ENCODE data around the gene BLOC1S1. TPM values are rescaled to one million over a fixed set of nuclear protein-coding genes. Genes with fewer than 3 reads are reported as not detected.

The BLOC1S1 gene
- total RNA-seq, 4 donors from 2014 or later: 72.6 to 332 (median 248) TPM

- Histone ChIP-seq H3K36me3 (peaks cover 0 to 19% (median 0%) of the 10 kb centered on the region in 3 donors), H3K27me3 (no peaks in the 10 kb centered on the region), H3K27ac (no peak overlapping the region), H3K4me3 (no peak overlapping the region), H3K9me3 (no peaks in the 10 kb centered on the region), H3K4me1 (no peaks in the 10 kb centered on the region)
- DNase-seq: no peak
- TF ChIP-seq, protein P1, sequence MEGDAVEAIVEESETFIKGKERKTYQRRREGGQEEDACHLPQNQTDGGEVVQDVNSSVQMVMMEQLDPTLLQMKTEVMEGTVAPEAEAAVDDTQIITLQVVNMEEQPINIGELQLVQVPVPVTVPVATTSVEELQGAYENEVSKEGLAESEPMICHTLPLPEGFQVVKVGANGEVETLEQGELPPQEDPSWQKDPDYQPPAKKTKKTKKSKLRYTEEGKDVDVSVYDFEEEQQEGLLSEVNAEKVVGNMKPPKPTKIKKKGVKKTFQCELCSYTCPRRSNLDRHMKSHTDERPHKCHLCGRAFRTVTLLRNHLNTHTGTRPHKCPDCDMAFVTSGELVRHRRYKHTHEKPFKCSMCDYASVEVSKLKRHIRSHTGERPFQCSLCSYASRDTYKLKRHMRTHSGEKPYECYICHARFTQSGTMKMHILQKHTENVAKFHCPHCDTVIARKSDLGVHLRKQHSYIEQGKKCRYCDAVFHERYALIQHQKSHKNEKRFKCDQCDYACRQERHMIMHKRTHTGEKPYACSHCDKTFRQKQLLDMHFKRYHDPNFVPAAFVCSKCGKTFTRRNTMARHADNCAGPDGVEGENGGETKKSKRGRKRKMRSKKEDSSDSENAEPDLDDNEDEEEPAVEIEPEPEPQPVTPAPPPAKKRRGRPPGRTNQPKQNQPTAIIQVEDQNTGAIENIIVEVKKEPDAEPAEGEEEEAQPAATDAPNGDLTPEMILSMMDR (IDR thresholded peaks at IDR 0.05): no peak
- TF ChIP-seq POLR2A (IDR thresholded peaks at IDR 0.05): no peak
Observed at GRCh38 chr12:55688716-55689655, 26.9 kb upstream of the BLOC1S1 start.

- Histone ChIP-seq H3K4me3 (no peak overlapping the region), H3K27ac (no peak overlapping the region), H3K27me3 (no peaks in the 10 kb centered on the region), H3K9me3 (no peaks in the 10 kb centered on the region), H3K36me3 (peaks cover 0 to 6% (median 0%) of the 10 kb centered on the region in 3 donors), H3K4me1 (peaks cover 0 to 8% (median 0%) of the 10 kb centered on the region in 4 donors)
- TF ChIP-seq, protein P1 (IDR thresholded peaks at IDR 0.05): no peak
- no peak for TF ChIP-seq POLR2A (IDR thresholded peaks at IDR 0.05)
- no peak for DNase-seq
Observed at GRCh38 chr12:55692631-55693322, 23.1 kb upstream of the BLOC1S1 start.

DNA sequence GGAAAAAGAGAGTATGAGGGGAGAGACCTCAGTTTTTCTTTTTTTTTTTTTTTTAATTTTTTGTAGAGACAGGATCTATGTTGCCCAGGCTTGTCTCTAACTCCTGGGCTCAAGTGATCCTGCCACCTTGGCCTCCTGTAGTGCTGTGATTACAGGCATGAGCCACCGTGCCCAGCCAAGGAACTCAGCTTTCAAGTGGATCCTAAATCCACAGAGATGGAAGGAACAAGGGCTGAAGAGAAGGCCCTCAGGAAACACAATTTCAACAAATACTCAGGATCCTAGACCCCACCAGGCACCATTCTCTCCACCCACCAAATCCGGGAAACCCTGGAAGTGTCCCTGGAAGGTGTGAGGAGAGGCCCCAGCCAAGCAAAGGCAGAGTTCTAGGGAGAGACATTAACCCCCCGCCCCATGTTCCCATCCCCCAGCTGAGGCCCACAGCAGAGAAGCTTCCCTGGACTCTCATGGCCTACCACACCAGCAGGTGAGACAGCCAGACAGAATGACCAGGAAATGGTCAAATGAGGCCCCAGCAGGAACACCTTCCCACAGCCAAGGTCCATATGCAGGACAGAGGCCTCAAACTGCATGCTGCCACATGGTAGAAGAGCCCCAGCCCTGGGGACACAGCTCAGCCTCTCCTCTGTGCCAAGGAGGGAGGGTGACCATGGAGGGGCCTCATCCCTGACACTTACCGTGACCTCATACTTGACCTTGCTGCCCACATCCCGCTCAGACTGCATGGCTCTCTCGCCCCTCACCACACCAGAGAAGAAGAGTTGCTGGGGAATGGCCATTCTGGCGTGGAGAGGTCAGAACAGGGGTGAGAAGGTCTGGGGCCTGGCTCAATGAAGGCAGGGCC, 22.3 kb upstream of the BLOC1S1 start:
- no peaks in the 10 kb centered on the region for H3K36me3 ChIP-seq
- peaks cover 0 to 8% (median 0%) of the 10 kb centered on the region in 4 donors for H3K4me1 ChIP-seq
- no peak overlapping the region for H3K4me3 ChIP-seq
- TF ChIP-seq, protein P1 (IDR thresholded peaks at IDR 0.05): no peak
- no peak for TF ChIP-seq POLR2A (IDR thresholded peaks at IDR 0.05)
- no peaks in the 10 kb centered on the region for H3K27me3 ChIP-seq
- H3K9me3 ChIP-seq: no peaks in the 10 kb centered on the region
- no peak overlapping the region for H3K27ac ChIP-seq
- no peak for DNase-seq

DNA sequence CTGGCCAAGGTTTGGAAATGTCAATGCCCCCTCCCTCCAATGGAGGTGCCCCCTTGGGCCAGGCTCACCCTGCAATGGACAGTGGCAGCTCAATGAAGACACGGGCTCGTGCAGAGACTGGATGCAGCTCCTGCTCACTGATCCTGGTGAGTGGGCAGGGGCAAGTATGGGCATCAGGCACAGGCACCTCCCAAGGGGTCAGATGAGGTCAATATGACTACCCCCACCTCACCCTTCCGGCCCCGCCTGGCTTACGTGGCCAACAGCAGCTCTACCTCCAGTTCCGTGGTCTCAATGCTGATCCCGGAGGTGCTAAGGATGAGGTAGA, 21.7 kb upstream of the BLOC1S1 start:
- peaks cover 0 to 8% (median 0%) of the 10 kb centered on the region in 4 donors for H3K4me1 ChIP-seq
- H3K4me3 ChIP-seq: no peak overlapping the region
- H3K9me3 ChIP-seq: no peaks in the 10 kb centered on the region
- H3K27me3 ChIP-seq: no peaks in the 10 kb centered on the region
- DNase-seq: no peak
- H3K27ac ChIP-seq: no peak overlapping the region
- no peak for TF ChIP-seq POLR2A (IDR thresholded peaks at IDR 0.05)
- TF ChIP-seq, protein P1 (IDR thresholded peaks at IDR 0.05): no peak
- H3K36me3 ChIP-seq: no peaks in the 10 kb centered on the region

DNA sequence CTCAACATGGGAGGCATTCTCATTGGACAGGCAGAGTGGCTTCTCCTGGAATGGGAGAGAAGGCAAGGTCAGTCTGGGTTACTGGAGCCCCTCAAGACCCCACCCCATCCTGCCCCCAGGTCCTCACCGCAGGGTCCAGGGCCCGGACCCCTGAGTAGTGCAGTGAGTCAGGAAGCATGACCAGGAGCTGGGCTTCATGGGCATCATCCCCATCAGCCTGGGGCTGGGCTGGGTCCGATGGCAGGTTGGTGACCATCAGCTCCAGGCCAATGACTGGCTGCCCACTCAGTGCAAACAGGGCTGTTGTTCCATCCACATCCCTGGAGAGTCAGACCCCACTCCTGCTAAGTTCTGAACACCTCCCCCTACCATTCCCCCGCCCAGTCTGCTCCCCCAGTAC, 21.2 kb upstream of the BLOC1S1 start:
- Histone ChIP-seq H3K27ac (no peak overlapping the region), H3K4me1 (peaks cover 0 to 8% (median 0%) of the 10 kb centered on the region in 4 donors), H3K4me3 (no peak overlapping the region), H3K27me3 (no peaks in the 10 kb centered on the region), H3K36me3 (no peaks in the 10 kb centered on the region), H3K9me3 (no peaks in the 10 kb centered on the region)
- TF ChIP-seq, protein P1 (IDR thresholded peaks at IDR 0.05): no peak
- no peak for TF ChIP-seq POLR2A (IDR thresholded peaks at IDR 0.05)
- no peak for DNase-seq
